ENCODE results near the gene MYH7. TPM values are rescaled to one million over a fixed set of nuclear protein-coding genes. Genes with fewer than 3 reads are reported as not detected.

Gene MYH7
- total and polyA plus RNA-seq, 2 of the 4 experiments (the other 2 are of a cell fraction): not detected

DNA sequence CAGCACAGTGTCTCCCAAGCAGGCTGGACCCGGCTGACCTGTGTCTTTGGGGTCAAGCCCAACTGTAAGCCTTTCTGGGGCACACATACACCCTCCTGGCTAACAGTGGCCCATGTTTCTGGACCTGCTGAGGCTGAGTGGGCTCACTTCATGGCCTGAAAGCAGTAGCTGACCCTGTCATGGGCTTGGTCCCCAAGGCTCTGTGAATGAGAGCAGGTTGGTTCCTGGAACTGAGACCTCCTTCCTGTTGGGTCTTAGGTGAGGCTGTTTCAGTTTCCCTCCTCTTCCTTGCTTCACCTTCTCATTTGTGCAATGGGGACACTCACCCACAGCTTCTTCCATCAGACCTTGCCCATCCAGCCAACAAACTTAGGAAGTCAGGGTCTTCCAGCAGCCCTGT is 63.6 kb downstream of the MYH7 start:
- Histone ChIP-seq H3K4me1 (ENCODE audit: control insufficient read depth, insufficient read depth, low read length) (peaks cover 3% of the 10 kb centered on the region; the same call in 1 of the 2 replicates), H3K79me1 (ENCODE audit: low read depth in 1 of 2, low read length in 2 of 2) (no peaks in the 10 kb centered on the region), H3K9me3 (ENCODE audit: control insufficient read depth, insufficient read depth, low read length) (no peaks in the 10 kb centered on the region), H3K18ac (ENCODE audit: low read depth, low read length) (no peak overlapping the region), H2AK9ac (replicated peaks; ENCODE audit: low read depth, low read length, poor library complexity) (no peak overlapping the region), H3K36me3 (ENCODE audit: control insufficient read depth, insufficient read depth, low read length) (no peaks in the 10 kb centered on the region), H3K27ac (ENCODE audit: insufficient read depth, low read length) (no peak overlapping the region), H3K4me3 (ENCODE audit: insufficient read depth, low read depth, low read length) (no peak overlapping the region), H2BK15ac (ENCODE audit: low read depth, low read length) (no peak overlapping the region), H3K56ac (ENCODE audit: extremely low read depth, insufficient read depth, low read length) (no peak overlapping the region), H4K8ac (ENCODE audit: low read depth in 2 of 2, low read length in 2 of 2) (no peak overlapping the region), H2AFZ (replicated peaks; ENCODE audit: low read length, poor library complexity) (no peak overlapping the region), H3K14ac (replicated peaks; ENCODE audit: low read depth, low read length) (no peak overlapping the region), H3K9me1 (ENCODE audit: insufficient read depth, low read length) (peaks cover 5% of the 10 kb centered on the region; the same call in 1 of the 2 replicates), H4K20me1 (ENCODE audit: insufficient read depth, low read length) (no peaks in the 10 kb centered on the region), H3K4me2 (ENCODE audit: low read depth, low read length) (no peak overlapping the region), H3K9ac (ENCODE audit: low read depth, low read length) (no peak overlapping the region), H3K4ac (ENCODE audit: low read depth, low read length) (no peak overlapping the region), H2BK5ac (ENCODE audit: low read depth, low read length, poor library complexity, severe bottlenecking) (no peak overlapping the region), H3K27me3 (ENCODE audit: control insufficient read depth, insufficient read depth, low read length) (peaks cover 42% of the 10 kb centered on the region), H2BK120ac (ENCODE audit: low read depth, low read length) (no peak overlapping the region), H4K91ac (ENCODE audit: insufficient read depth, low read depth, low read length) (no peak overlapping the region), H4K5ac (ENCODE audit: low read depth, low read length) (no peak overlapping the region), H2BK20ac (ENCODE audit: low read depth, low read length) (no peak overlapping the region), H2AK5ac (ENCODE audit: low read depth, low read length) (no peak overlapping the region), H3K23ac (ENCODE audit: low read depth, low read length) (no peak overlapping the region)
- no peak for DNase-seq
- WGBS, 2 experiments (ENCODE audit: extremely low coverage in 2 of 2, insufficient read length in 1 of 2): no CpG with 5 or more reads among the region's 1 CpG
- no peak for TF ChIP-seq CEBPB (IDR thresholded peaks at IDR 0.05; ENCODE audit: low read depth, low read length)
- no peak for TF ChIP-seq RCOR1 (IDR thresholded peaks at IDR 0.05; ENCODE audit: insufficient replicate concordance, low read length)
- no peak for TF ChIP-seq MAFK (IDR thresholded peaks at IDR 0.05; ENCODE audit: low read depth, low read length)
- TF ChIP-seq POLR2A (IDR thresholded peaks at IDR 0.05; ENCODE audit: low read depth, low read length): no peak
- no peak for TF ChIP-seq BHLHE40 (IDR thresholded peaks at IDR 0.05; ENCODE audit: low read depth, low read length)
- TF ChIP-seq, protein P1, sequence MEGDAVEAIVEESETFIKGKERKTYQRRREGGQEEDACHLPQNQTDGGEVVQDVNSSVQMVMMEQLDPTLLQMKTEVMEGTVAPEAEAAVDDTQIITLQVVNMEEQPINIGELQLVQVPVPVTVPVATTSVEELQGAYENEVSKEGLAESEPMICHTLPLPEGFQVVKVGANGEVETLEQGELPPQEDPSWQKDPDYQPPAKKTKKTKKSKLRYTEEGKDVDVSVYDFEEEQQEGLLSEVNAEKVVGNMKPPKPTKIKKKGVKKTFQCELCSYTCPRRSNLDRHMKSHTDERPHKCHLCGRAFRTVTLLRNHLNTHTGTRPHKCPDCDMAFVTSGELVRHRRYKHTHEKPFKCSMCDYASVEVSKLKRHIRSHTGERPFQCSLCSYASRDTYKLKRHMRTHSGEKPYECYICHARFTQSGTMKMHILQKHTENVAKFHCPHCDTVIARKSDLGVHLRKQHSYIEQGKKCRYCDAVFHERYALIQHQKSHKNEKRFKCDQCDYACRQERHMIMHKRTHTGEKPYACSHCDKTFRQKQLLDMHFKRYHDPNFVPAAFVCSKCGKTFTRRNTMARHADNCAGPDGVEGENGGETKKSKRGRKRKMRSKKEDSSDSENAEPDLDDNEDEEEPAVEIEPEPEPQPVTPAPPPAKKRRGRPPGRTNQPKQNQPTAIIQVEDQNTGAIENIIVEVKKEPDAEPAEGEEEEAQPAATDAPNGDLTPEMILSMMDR (conservative IDR thresholded peaks at IDR 0.05; ENCODE audit: low read depth, low read length): no peak
- TF ChIP-seq CHD1 (IDR thresholded peaks at IDR 0.05; ENCODE audit: low read depth, low read length): no peak
- TF ChIP-seq SMC3 (IDR thresholded peaks at IDR 0.05; ENCODE audit: low read depth, low read length): no peak
- no peak for TF ChIP-seq RFX5 (IDR thresholded peaks at IDR 0.05; ENCODE audit: low read depth, low read length)
- TF ChIP-seq, protein P2, sequence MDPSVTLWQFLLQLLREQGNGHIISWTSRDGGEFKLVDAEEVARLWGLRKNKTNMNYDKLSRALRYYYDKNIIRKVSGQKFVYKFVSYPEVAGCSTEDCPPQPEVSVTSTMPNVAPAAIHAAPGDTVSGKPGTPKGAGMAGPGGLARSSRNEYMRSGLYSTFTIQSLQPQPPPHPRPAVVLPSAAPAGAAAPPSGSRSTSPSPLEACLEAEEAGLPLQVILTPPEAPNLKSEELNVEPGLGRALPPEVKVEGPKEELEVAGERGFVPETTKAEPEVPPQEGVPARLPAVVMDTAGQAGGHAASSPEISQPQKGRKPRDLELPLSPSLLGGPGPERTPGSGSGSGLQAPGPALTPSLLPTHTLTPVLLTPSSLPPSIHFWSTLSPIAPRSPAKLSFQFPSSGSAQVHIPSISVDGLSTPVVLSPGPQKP (IDR thresholded peaks at IDR 0.05; ENCODE audit: borderline replicate concordance, low read depth, low read length): no peak
- TF ChIP-seq, protein P3, sequence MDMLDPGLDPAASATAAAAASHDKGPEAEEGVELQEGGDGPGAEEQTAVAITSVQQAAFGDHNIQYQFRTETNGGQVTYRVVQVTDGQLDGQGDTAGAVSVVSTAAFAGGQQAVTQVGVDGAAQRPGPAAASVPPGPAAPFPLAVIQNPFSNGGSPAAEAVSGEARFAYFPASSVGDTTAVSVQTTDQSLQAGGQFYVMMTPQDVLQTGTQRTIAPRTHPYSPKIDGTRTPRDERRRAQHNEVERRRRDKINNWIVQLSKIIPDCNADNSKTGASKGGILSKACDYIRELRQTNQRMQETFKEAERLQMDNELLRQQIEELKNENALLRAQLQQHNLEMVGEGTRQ (IDR thresholded peaks at IDR 0.05; ENCODE audit: low read depth, low read length): no peak
- no peak for TF ChIP-seq RAD21 (IDR thresholded peaks at IDR 0.05; ENCODE audit: low read length)
- TF ChIP-seq NFE2L2 (IDR thresholded peaks at IDR 0.05; ENCODE audit: low read depth, low read length): no peak
- TF ChIP-seq MAZ (IDR thresholded peaks at IDR 0.05; ENCODE audit: borderline replicate concordance, low read depth, low read length): no peak
- no peak for TF ChIP-seq MXI1 (IDR thresholded peaks at IDR 0.05; ENCODE audit: borderline replicate concordance, low read depth, low read length)
- no peak for TF ChIP-seq FOS (IDR thresholded peaks at IDR 0.05; ENCODE audit: low read depth, low read length)
- ChIA-PET CTCF (no interaction called here), POLR2A (ENCODE audit: unreplicated experiment) (no interaction called here)
- dilution Hi-C loops (cut with HindIII; ENCODE audit: low sequenced_read_pairs, unreplicated experiment): no loop called here
- BruUV-seq (replicated peaks): no TSS peak
- in situ Hi-C loops (cut with MboI; ENCODE audit: low sequenced_read_pairs): loop anchor here (10.0 kb wide), 1 partner anchor 47 kb away; the partner anchor contains the start of gene PABPN1
- ATAC-seq (ENCODE audit: low read depth): no peak
- intact Hi-C loops (cut with micrococcal nuclease): no loop called here
